ENCODE data around the gene HOXA11. TPM values are rescaled to one million over a fixed set of nuclear protein-coding genes. Genes with fewer than 3 reads are reported as not detected.

The HOXA11 gene
- total and polyA plus RNA-seq, 11 donors, result not detected

DNA sequence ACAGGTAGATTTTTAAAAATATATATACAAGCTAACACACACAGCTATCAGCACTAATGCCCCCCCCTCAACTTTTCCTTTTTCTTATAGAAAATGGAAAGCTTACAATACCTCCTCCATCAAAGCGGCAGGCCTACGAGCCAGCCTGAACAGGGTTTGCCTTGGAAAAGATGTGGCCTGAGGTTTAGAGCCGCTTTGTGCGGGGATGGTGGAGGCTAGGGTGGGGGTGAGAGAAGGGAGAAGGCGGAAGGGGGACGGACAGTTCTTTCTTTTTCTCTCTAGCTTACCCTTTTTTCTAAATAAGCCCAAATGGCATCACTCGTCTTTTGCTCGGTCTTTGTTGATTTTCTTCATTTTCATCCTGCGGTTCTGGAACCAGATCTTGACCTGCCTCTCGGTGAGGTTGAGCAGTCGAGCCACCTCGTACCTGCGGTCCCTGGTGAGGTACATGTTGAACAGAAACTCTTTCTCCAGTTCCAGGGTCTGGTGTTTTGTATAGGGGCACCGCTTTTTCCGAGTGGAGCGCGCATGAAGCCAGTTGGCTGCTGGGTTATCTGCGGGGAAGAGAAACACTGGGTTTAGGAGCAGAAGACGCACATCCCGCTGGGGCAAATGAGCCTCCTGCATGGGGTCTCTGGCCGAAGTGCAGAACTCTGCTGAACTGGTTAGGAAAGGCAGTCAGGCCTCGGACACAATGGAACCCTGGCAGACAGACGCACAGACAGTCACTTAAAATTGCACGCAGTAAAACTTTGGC is 21.6 kb downstream of the HOXA11 start:
- WGBS, 4 donors, result 28 to 43% (median 36%) methylated on average over 24 of the region's 24 CpGs
- H3K27me3 ChIP-seq, result peaks cover 81 to 100% (median 99%) of the 10 kb centered on the region in 9 donors
- peak overlapping the region in 1 of 12 donors; percentile 91 for H3K27ac ChIP-seq
- DNase-seq, result peak in 2 of 5 donors; percentile 9 to 30
- ATAC-seq, result no peak
- H3K4me3 ChIP-seq, result no peak overlapping the region
- peaks cover 0 to 64% (median 16%) of the 10 kb centered on the region in 12 donors for H3K4me1 ChIP-seq
- intact Hi-C loops (cut with DNase I), result loop anchor here in 9 of 10 donors (2.0 to 10.0 kb wide), 11 partner anchors 311 to 1309 kb away; no protein-coding TSS in a partner anchor
- H3K9me3 ChIP-seq, result no peaks in the 10 kb centered on the region
- no peaks in the 10 kb centered on the region for H3K36me3 ChIP-seq
- TF ChIP-seq CTCF (IDR thresholded peaks at IDR 0.05) (no peak), POLR2A (IDR thresholded peaks at IDR 0.05) (no peak)

DNA sequence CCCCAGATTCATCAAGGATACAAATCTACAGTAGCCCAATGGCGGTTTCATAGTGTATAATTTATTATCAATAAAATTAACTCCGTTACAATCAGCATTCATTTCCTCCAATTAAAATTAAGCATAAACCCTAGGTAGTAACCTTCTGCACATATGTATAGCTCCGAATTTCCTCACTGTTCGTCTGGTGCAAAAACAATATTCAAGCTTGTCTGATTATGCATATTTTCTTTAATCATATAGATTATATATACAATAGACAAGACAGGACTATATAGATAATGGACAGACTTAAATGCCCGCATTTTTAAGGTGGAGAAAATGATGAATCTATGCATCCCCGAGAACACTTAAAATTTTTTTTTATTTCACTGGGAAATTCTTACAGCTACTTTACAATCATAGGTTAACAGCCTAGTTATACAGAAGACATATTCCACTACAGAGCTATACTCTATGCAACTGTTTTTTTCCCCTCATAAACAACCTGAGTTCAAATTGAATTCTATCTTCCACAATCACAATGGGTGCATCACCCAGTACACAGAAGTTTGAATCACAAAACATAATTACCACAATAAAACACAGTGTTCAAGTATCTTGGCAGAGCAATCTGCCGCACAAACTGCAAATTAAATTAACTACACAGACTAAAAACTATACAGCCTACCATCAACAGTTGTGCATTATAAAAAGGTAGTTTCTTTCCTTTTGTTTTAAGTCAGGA is 22.3 kb downstream of the HOXA11 start:
- WGBS, 4 donors, result 51 to 69% (median 59%) methylated on average over 7 of the region's 7 CpGs
- DNase-seq (no peak), ATAC-seq (no peak)
- peaks cover 0 to 67% (median 16%) of the 10 kb centered on the region in 12 donors for H3K4me1 ChIP-seq
- H3K4me3 ChIP-seq, result no peak overlapping the region
- H3K9me3 ChIP-seq, result no peaks in the 10 kb centered on the region
- H3K27me3 ChIP-seq, result peaks cover 82 to 100% (median 98%) of the 10 kb centered on the region in 9 donors
- intact Hi-C loops (cut with DNase I), result loop anchor here in 9 of 10 donors (2.0 to 10.0 kb wide), 11 partner anchors 310 to 1308 kb away; no protein-coding TSS in a partner anchor
- TF ChIP-seq POLR2A (IDR thresholded peaks at IDR 0.05) (no peak), CTCF (IDR thresholded peaks at IDR 0.05) (no peak)
- H3K27ac ChIP-seq, result no peak overlapping the region
- H3K36me3 ChIP-seq, result no peaks in the 10 kb centered on the region

DNA sequence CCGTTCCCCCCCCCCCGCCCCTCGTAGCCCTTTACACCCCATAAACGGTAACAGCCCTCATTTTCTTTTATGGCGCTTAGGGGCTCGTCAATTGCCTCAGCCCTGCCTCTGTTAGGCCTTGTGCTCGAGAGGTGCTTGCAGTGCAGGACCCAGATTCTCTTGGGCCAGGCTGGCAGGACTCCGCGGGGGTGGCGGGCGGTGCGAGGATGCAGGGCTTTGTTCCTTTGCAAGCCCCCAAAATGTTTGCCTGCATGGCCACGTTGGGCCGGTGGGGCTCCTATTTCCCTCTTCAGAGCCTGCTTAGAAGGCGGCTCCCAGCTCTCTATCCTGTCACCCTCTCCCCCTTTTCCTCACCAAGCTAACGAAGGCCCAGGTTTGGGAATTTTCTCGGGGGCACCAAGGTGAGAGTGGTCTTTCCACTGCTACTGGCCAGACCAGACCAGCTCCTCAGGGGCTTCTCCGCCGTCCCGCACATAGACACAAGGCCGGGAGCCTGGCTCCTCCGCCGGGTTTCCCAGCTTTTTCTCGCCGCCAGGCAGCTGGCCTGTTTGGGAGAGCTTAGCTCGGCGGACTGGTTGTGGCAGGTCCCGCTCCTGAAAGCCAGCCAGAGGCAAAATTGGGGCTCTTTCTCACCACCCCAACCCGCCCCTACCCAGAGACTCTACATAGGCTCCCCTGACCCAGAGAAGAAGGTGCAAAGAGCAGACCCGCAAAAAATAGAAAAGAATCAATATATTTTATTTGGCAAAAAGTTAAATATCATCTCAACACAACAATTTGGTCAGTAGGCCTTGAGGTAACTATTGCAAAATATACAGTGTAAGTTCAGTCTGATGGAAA is 23.1 kb downstream of the HOXA11 start:
- H3K27ac ChIP-seq, result peak overlapping the region in 1 of 12 donors; percentile 71
- 20 to 32% (median 23%) methylated on average over 27 to 30 of the region's 30 CpGs for WGBS, 4 donors
- no peaks in the 10 kb centered on the region for H3K36me3 ChIP-seq
- TF ChIP-seq CTCF (IDR thresholded peaks at IDR 0.05) (no peak), POLR2A (IDR thresholded peaks at IDR 0.05) (no peak)
- intact Hi-C loops (cut with DNase I), result loop anchor here (1.0 to 10.0 kb wide), 14 partner anchors 310 to 1307 kb away; no protein-coding TSS in a partner anchor
- ATAC-seq (no peak), DNase-seq (peak in 2 of 5 donors; percentile 10 to 49)
- H3K27me3 ChIP-seq, result peaks cover 79 to 100% (median 98%) of the 10 kb centered on the region in 9 donors
- H3K4me3 ChIP-seq, result peak overlapping the region in 2 of 12 donors; percentile 51 to 67
- no peaks in the 10 kb centered on the region for H3K9me3 ChIP-seq
- H3K4me1 ChIP-seq, result peaks cover 0 to 64% (median 16%) of the 10 kb centered on the region in 12 donors

Data from heart left ventricle (tissue), 16 donors.